PFSK-1 (cell line): ENCODE data around the gene ARHGAP15.

Source experiments
- POLR2AphosphoS5 ChIP-seq: IDR thresholded peaks from 2 replicates; pipeline ENCODE4 v1.6.1; 2012; ENCODE audit warnings: low read depth, mild to moderate bottlenecking, control low read depth, low read length, moderate library complexity
- SIN3A ChIP-seq: IDR thresholded peaks from 2 replicates; pipeline ENCODE4 v1.6.1; 2012; ENCODE audit warnings: mild to moderate bottlenecking, low read length, moderate library complexity, borderline replicate concordance; ENCODE audit not compliant: insufficient read depth
- TAF1 ChIP-seq: IDR thresholded peaks from 2 replicates; pipeline ENCODE4 v1.6.1; 2012; ENCODE audit warnings: low read length, control low read depth, borderline replicate concordance; ENCODE audit not compliant: insufficient read depth
- TF ChIP-seq, protein P1 (sequence below), 2 experiments: IDR thresholded peaks; 2 replicates each; pipeline versions ENCODE4 v1.6.1 to v1.8.0; 2011 to 2012; ENCODE audit warnings: low read depth in 2 of 2, low read length in 2 of 2, control low read depth in 1 of 2, inconsistent platforms in 1 of 2, mild to moderate bottlenecking in 1 of 2, moderate library complexity in 1 of 2; ENCODE audit not compliant: insufficient read depth in 1 of 2

- TF ChIP-seq, protein P1, sequence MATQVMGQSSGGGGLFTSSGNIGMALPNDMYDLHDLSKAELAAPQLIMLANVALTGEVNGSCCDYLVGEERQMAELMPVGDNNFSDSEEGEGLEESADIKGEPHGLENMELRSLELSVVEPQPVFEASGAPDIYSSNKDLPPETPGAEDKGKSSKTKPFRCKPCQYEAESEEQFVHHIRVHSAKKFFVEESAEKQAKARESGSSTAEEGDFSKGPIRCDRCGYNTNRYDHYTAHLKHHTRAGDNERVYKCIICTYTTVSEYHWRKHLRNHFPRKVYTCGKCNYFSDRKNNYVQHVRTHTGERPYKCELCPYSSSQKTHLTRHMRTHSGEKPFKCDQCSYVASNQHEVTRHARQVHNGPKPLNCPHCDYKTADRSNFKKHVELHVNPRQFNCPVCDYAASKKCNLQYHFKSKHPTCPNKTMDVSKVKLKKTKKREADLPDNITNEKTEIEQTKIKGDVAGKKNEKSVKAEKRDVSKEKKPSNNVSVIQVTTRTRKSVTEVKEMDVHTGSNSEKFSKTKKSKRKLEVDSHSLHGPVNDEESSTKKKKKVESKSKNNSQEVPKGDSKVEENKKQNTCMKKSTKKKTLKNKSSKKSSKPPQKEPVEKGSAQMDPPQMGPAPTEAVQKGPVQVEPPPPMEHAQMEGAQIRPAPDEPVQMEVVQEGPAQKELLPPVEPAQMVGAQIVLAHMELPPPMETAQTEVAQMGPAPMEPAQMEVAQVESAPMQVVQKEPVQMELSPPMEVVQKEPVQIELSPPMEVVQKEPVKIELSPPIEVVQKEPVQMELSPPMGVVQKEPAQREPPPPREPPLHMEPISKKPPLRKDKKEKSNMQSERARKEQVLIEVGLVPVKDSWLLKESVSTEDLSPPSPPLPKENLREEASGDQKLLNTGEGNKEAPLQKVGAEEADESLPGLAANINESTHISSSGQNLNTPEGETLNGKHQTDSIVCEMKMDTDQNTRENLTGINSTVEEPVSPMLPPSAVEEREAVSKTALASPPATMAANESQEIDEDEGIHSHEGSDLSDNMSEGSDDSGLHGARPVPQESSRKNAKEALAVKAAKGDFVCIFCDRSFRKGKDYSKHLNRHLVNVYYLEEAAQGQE (IDR thresholded peaks at IDR 0.05; ENCODE audit: insufficient read depth in 1 of 2, low read depth in 2 of 2, low read length in 2 of 2) = no peak
- TF ChIP-seq POLR2AphosphoS5 (no peak), SIN3A (no peak), TAF1 (no peak)
These were observed 361.9 kb downstream of the ARHGAP15 start for GRCh38 chr2:143491131-143491530.
